Right lung (tissue), 10 donors: ENCODE data around the gene GTF2I. TPM values are rescaled to one million over a fixed set of nuclear protein-coding genes. Genes with fewer than 3 reads are reported as not detected.
"Not testable (repeated sequence)": the region's sequence is repeated elsewhere in the genome, so short reads cannot be mapped to it uniquely, and the experiment has no call there.

Experiments used
- DNase-seq, 2 donors: peaks; one replicate each; pipeline ENCODE4 v3.0.0-alpha.2; 2013
- long read RNA-seq, 8 donors: transcript quantifications; one replicate each; lab custom pipeline, GENCODE V29; 2026
- polyA plus RNA-seq, 5 donors: library from polyadenylated mRNA; unstranded; fragments of 120-200 nt; gene quantifications; one replicate each; pipeline versions ENCODE4 v1.2.1 to v1.2.3, GENCODE V29; 2013; ENCODE audit warnings: inconsistent platforms in 1 of 5, low replicate concordance in 1 of 5; ENCODE audit not compliant: insufficient read length in 5 of 5, insufficient read depth in 1 of 5

The GTF2I gene
- 100 to 1,000 TPM; 281 to 443 (median 366) TPM for polyA plus RNA-seq
- long read RNA-seq, donor 1, full-length matches to known transcripts = 32 of 70 reads
- long read RNA-seq, donor 1, partial matches to known transcripts = 38 of 70 reads
- long read RNA-seq, donor 1, other reads (novel, unspliced or antisense) = 0 of 70 reads
- long read RNA-seq, donor 2, full-length matches to known transcripts = 16 of 21 reads
- long read RNA-seq, donor 2, partial matches to known transcripts = 5 of 21 reads
- long read RNA-seq, donor 2, other reads (novel, unspliced or antisense) = 0 of 21 reads
- long read RNA-seq, donor 3, full-length matches to known transcripts = 19 of 60 reads
- long read RNA-seq, donor 3, partial matches to known transcripts = 41 of 60 reads
- long read RNA-seq, donor 3, other reads (novel, unspliced or antisense) = 0 of 60 reads
- long read RNA-seq, donor 4, full-length matches to known transcripts = 15 of 34 reads
- long read RNA-seq, donor 4, partial matches to known transcripts = 19 of 34 reads
- long read RNA-seq, donor 4, other reads (novel, unspliced or antisense) = 0 of 34 reads
- long read RNA-seq, donor 5, full-length matches to known transcripts = 32 of 64 reads
- long read RNA-seq, donor 5, partial matches to known transcripts = 32 of 64 reads
- long read RNA-seq, donor 5, other reads (novel, unspliced or antisense) = 0 of 64 reads
- long read RNA-seq, donor 6, full-length matches to known transcripts = 37 of 50 reads
- long read RNA-seq, donor 6, partial matches to known transcripts = 13 of 50 reads
- long read RNA-seq, donor 6, other reads (novel, unspliced or antisense) = 0 of 50 reads
- long read RNA-seq, donor 7, full-length matches to known transcripts = 37 of 64 reads
- long read RNA-seq, donor 7, partial matches to known transcripts = 27 of 64 reads
- long read RNA-seq, donor 7, other reads (novel, unspliced or antisense) = 0 of 64 reads
- long read RNA-seq, donor 8, full-length matches to known transcripts = 13 of 20 reads
- long read RNA-seq, donor 8, partial matches to known transcripts = 7 of 20 reads
- long read RNA-seq, donor 8, other reads (novel, unspliced or antisense) = 0 of 20 reads

GRCh38 chr7:74657692-74658177 is at the start of gene GTF2I:
Gene GTF2I (plus strand): TSS chr7:74657718. CDS start chr7:74689129, 31,411 bp downstream.
- no peak for DNase-seq

- peak in 1 of 2 donors; percentile 10 for DNase-seq
Observed at GRCh38 chr7:74612015-74612829, 45.3 kb upstream of the GTF2I start.

- DNase-seq = no peak
Observed at GRCh38 chr7:74615933-74616780, 41.4 kb upstream of the GTF2I start.

- no peak for DNase-seq
Observed at GRCh38 chr7:74617180-74617744, 40.3 kb upstream of the GTF2I start.

DNA sequence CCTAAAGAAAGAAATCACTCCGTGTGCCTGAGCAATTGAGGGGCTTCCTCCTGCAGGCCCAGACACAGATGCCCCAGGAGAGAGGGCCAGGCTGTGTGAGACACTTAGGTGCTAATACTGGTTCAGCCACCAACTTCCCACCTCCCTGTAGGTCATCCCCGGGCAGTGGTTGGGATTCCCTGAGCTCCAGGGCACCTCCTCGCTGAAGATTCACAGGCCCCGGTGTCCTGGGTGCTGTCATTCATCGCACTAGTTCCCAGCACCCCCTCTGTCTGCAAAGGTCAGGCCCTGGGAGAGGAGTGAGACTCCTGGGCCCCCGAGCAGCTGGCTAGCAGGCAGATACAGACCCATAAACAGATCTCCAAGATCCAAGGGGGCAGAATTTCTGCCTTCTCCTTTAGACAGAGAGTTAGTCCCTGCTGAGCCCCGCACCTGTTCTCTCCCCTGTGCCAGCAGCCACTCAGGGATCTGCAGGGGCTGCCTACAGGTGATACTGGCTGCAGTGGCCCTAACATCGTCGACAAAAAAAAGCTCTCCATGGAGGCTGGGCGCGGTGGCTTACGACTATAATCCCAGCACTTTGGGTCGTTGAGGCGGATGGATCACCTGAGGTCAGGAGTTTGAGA is 38.2 kb upstream of the GTF2I start:
- no peak for DNase-seq

- DNase-seq = no peak
Observed at GRCh38 chr7:74622228-74622749, 35.2 kb upstream of the GTF2I start.

DNA sequence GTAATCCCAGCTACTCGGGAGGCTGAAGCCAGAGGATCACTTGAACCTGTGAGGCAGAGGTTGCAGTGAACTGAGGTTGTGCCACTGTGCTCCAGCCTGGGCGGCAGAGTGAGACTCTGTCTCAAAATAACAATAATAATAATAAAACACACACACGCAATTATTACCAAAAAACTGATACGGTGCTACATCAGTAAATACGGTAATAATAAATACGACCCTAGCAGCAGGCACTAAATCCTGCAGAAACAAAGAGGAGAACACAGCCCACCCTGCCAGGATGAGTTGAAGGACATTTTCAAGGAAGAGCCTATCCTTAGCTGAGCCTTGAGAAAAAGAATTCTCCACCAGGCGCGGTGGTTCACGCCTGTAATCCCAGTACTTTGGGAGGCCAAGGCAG is 34.4 kb upstream of the GTF2I start:
- DNase-seq = no peak

DNA sequence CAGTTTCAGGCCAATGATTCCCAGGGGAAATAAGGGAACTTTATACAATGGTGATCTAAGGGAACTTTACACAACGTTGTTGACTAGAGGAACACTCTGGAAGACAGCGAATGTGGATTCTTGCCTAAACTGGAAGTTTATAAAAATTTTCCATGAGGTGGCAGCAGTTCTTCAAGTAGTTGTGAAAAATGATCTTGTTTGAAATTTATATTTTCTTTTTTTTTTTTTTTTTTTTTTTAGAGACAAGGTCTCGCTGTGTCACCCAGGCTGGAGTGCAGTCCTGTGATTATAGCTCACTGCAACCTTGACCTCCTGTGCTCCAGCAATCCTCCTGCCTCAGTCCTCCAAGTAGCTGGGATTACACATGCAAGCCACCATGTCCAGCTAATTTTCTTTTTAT is 32.1 kb upstream of the GTF2I start:
- DNase-seq = peak in 1 of 2 donors; percentile 61

DNA sequence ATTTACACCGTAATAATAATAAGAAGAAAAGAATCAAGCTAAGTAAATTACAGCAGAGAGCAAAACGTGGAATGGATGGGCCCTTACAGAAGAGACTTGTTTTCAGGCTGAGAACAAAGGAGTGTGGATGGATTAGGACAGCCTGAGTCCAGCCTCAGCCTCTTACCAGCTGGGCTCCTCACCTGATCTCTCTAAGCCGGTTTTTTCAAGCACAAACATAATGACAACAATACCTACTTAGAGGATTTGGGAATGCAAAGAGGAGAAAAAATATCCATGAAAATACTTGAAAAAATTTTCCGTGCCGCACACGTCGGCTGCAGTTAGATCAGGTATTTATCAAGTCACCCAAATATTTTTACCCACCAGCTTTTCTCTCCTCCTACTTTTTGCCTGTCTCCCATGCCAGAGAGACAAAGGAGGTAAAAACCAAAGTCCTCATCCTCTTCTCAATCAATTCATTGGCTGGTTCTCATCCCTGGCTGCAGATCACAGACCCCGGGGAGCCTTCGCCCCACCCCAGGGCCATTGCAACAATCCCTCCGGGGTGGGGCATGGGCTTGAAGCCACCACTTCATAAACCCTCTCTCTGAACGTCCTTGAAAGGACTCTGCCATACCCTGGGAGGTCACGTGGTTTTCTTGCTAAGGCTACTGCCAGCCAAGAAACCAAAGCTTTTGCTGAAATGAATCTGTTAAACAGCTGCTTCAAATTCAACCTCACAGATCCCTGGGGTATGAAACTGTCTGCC is 29.7 kb upstream of the GTF2I start:
- peak; percentile 48 to 58 for DNase-seq

GRCh38 chr7:74632505-74632904 is 25.0 kb upstream of the GTF2I start:
- DNase-seq = no peak

- DNase-seq = no peak
Observed at GRCh38 chr7:74633451-74633921, 24.0 kb upstream of the GTF2I start.

- no peak for DNase-seq
Observed at GRCh38 chr7:74637745-74638144, 19.8 kb upstream of the GTF2I start.

- not testable (repeated sequence) for DNase-seq
Observed at GRCh38 chr7:74650055-74650454, 7.5 kb upstream of the GTF2I start.

DNA sequence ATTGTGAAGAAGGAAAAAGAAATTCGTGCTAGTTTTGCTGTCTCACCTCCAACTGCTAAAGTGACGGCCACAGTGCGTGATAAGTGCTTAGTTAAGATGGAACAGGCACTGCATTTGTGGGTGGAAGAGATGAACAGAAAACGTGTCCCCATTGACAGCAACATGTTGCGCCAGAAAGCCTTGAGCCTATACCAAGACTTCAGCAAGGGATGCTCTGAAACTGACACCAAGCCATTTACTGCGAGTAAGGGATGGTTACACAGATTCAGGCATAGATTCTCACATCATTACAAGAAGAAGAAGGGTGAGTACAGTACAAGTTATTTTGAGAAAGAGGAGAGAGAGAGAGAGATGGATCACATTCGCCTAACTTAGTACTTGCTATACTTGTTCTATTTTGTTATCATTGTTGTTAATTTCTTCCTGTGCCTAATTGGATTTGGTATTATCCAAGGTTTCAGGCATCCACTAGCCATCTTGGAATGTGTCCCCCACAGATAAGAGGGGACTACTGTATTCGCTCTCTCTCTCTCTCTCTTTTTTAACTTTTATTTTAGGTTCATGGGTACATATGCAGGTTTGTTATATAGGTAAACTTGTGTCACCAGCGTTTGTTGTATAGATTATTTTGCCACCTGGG is 6.9 kb upstream of the GTF2I start:
- DNase-seq = not testable (repeated sequence)

- DNase-seq = not testable (repeated sequence)
Observed at GRCh38 chr7:74651133-74651504, 6.4 kb upstream of the GTF2I start.

GRCh38 chr7:74653686-74654181 is 3.8 kb upstream of the GTF2I start:
- no peak for DNase-seq

DNA sequence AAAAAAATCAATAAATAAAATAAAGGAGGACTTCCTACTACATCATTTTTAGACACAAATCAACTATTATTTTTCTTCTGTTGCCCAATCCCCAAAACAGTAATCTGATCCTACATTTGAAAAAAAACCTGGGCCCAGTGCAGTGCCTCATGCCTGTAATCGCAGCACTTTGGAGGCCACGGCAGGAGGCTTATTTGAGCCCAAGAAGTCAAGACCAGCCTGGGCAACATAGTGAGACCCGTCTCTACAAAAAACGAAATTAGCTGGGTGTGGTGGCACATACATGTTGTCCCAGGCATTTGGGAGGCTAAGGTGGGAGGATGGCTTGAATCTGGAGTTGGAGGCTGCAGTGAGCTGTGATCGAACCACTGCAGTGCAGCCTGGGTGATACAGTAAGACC is 2.7 kb upstream of the GTF2I start:
- no peak for DNase-seq
